Measurements from ENCODE around the gene SCAF8. TPM values are rescaled to one million over a fixed set of nuclear protein-coding genes. Genes with fewer than 3 reads are reported as not detected.
"Not testable (repeated sequence)": the region's sequence is repeated elsewhere in the genome, so short reads cannot be mapped to it uniquely, and the experiment has no call there.

SCAF8 gene
- total RNA-seq, 2 experiments from 2014 or later = 35.7 to 36.6 TPM

DNA sequence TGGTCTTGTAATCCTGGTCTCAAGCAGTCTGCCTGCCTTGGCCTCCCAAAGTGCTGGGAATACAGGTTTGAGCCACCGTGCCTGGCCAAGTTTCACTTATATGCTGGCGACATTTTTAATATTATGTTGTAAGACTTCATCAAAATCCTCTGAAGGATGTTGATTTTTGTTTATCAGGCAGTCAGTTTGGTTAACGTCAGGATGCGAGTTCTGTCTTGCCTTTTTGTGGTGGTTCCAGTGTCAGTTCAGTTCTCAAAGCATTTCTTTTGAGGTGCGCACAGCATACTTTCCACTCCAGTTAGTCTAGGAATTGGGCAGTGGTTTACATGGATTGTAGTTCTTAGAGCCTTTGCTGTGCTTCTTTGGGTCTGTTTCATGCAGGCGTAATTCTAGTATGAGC is 24.9 kb downstream of the SCAF8 start:
- ChIA-PET POLR2A (interaction anchor here (0.7 kb wide), 1 partner anchor 13 kb away, joined by 3 read pairs; no protein-coding TSS in a partner anchor), CTCF (no interaction called here)
- no peak for DNase-seq
- no peak for ATAC-seq
- H3K4me3 Mint-ChIP-seq = no peak overlapping the region
- H3K9me3 Mint-ChIP-seq (ENCODE audit: insufficient read depth) = peaks cover 4% of the 10 kb centered on the region
- no peak overlapping the region for H3K27ac Mint-ChIP-seq
- H3K36me3 Mint-ChIP-seq (ENCODE audit: low read depth) = peaks cover 30% of the 10 kb centered on the region
- H3K27me3 Mint-ChIP-seq (ENCODE audit: low read depth) = no peaks in the 10 kb centered on the region
- H3K4me1 Mint-ChIP-seq (ENCODE audit: low read depth) = peaks cover 12% of the 10 kb centered on the region

DNA sequence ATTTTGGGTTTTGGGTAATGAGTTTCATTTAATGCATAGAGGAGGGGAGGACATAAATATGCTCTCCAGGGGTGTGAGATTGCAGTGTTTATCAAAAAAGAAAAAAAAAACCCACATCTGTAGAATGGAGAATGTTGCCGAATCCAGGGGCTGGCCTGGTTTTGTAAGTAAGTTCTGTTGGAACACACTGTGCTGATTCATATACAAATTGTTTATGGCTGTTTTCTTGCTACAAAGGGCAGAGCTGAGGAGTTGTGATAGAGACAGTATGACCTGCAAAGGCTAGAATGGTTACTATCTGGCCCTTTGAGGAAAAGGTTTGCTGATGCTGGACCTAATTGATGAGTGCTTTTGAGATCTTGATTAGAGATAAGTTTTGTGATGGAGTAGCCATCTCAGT is 30.4 kb downstream of the SCAF8 start:
- H3K9me3 Mint-ChIP-seq (ENCODE audit: insufficient read depth) = peaks cover 4% of the 10 kb centered on the region
- H3K27ac Mint-ChIP-seq = no peak overlapping the region
- ChIA-PET POLR2A (no interaction called here), CTCF (no interaction called here)
- H3K4me3 Mint-ChIP-seq = no peak overlapping the region
- DNase-seq = no peak
- peaks cover under 1% of the 10 kb centered on the region for H3K4me1 Mint-ChIP-seq (ENCODE audit: low read depth)
- ATAC-seq = no peak
- H3K27me3 Mint-ChIP-seq (ENCODE audit: low read depth) = no peaks in the 10 kb centered on the region
- H3K36me3 Mint-ChIP-seq (ENCODE audit: low read depth) = peaks cover 23% of the 10 kb centered on the region

GRCh38 chr6:154765273-154765672 is 32.1 kb downstream of the SCAF8 start:
- Mint-ChIP-seq H3K4me1 (ENCODE audit: low read depth) (peaks cover 2% of the 10 kb centered on the region), H3K4me3 (no peak overlapping the region), H3K9me3 (ENCODE audit: insufficient read depth) (no peaks in the 10 kb centered on the region), H3K36me3 (ENCODE audit: low read depth) (peaks cover 26% of the 10 kb centered on the region), H3K27ac (no peak overlapping the region), H3K27me3 (ENCODE audit: low read depth) (no peaks in the 10 kb centered on the region)
- ATAC-seq (no peak), DNase-seq (no peak)
- ChIA-PET POLR2A (no interaction called here), CTCF (no interaction called here)

DNA sequence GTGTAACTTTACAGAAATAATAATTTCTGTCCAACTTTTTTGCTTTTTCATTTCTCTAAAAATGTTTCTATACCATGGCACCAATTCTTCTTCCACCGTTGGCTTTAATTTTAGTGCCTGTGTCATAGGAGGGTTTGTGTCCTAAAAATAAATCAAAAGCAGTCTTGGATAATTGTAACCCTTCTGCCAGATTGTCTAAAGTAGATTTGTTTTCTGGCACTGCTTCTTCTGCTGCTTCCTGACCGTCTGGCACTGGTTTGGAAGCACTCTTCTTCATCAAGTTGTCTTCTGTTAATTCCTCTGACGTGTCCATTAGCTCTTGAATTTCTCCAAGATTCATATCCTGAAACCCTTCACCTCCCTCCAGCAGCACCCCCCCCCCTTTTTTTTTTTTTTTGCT is 33.1 kb downstream of the SCAF8 start:
- H3K4me3 Mint-ChIP-seq = no peak overlapping the region
- DNase-seq (no peak), ATAC-seq (no peak)
- H3K27me3 Mint-ChIP-seq (ENCODE audit: low read depth) = no peaks in the 10 kb centered on the region
- no peaks in the 10 kb centered on the region for H3K9me3 Mint-ChIP-seq (ENCODE audit: insufficient read depth)
- no peak overlapping the region for H3K27ac Mint-ChIP-seq
- ChIA-PET POLR2A (no interaction called here), CTCF (no interaction called here)
- peaks cover 30% of the 10 kb centered on the region for H3K36me3 Mint-ChIP-seq (ENCODE audit: low read depth)
- H3K4me1 Mint-ChIP-seq (ENCODE audit: low read depth) = peaks cover 2% of the 10 kb centered on the region

DNA sequence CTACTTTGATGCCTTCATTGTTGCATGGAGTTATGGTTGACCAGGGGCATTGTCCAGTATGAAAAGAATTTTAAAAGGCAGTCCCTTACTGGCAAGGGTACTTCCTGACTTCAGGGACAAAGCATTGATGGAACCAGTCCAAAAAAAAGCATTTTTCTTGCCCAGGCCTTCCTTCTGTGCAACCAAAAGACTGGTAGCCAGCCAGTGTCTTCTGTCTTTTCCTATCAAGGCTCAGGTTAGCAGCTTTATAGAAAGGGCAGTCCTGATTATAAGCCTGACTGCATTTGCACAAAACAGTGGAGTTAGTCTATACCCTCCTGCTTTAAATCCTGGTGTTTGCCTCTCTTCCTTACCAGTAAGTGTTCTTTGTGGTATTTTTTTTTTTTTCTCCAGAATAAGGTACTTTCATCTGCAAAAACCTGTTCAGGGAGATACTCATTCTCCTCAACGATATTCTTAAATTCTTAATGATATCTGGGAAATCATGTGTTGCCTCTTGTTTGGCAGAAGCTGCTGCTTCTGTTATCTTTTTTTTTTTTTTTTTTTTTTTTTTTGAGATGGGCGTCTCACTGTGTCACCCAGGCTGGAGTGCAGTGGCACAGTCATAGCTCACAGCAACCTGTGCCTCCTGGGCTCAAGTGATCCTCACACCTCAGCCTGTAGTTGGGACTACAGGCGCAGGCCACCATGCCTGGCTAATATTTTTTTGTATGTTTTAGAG is 33.9 kb downstream of the SCAF8 start:
- CTCF ChIA-PET = no interaction called here
- Mint-ChIP-seq H3K9me3 (ENCODE audit: insufficient read depth) (no peaks in the 10 kb centered on the region), H3K27me3 (ENCODE audit: low read depth) (no peaks in the 10 kb centered on the region), H3K27ac (no peak overlapping the region), H3K4me1 (ENCODE audit: low read depth) (peaks cover 2% of the 10 kb centered on the region), H3K4me3 (no peak overlapping the region), H3K36me3 (ENCODE audit: low read depth) (peaks cover 32% of the 10 kb centered on the region)
- POLR2A ChIA-PET = no interaction called here
- ATAC-seq (no peak), DNase-seq (no peak)

DNA sequence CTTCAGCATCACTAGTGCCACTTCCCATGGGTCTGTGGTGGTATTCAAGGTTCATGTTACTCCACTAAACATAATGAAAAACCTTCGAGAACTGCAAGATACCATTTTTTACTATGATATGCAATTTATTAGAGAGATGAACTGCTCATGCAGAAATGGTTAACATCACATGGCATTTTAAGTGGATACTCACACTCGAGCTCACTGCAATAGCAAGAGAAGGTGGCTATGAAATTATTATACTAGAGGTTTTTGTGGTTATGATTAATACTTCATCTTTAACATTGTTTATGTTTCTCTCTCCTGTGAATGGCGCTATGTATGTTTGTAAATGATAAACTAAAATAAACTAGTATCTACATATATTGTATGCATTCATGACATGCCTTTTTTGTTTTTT is 35.1 kb downstream of the SCAF8 start:
- Mint-ChIP-seq H3K4me1 (ENCODE audit: low read depth) (peaks cover 4% of the 10 kb centered on the region), H3K4me3 (no peak overlapping the region), H3K36me3 (ENCODE audit: low read depth) (peaks cover 29% of the 10 kb centered on the region), H3K9me3 (ENCODE audit: insufficient read depth) (no peaks in the 10 kb centered on the region), H3K27me3 (ENCODE audit: low read depth) (no peaks in the 10 kb centered on the region), H3K27ac (no peak overlapping the region)
- CTCF ChIA-PET = interaction anchor here (1.2 kb wide), 1 partner anchor 16 kb away, joined by 3 read pairs; no protein-coding TSS in a partner anchor
- DNase-seq (no peak), ATAC-seq (no peak)
- POLR2A ChIA-PET = no interaction called here

DNA sequence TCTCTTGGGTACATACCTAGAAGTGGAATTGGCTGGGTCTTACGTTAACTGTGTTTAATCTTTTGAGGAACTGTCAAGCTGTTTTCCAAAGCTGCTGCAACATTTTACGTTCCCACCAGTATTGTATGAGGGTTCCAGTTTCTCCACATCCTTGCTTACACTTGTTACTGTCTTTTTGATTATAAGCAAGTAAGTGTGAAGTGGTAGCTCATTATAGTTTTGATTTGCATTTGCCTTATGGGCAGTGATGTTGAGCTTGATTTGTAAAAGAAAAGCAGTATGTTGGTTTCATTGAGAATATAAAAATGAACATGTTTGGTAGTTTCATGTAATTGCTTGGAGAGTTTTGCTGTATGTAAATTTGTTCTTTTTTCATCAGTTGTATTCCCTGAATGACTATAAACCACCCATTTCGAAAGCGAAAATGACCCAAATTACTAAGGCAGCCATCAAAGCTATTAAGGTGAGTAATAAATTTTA is 40.4 kb downstream of the SCAF8 start:
- H3K27ac Mint-ChIP-seq = no peak overlapping the region
- DNase-seq (no peak), ATAC-seq (no peak)
- POLR2A ChIA-PET = no interaction called here
- H3K9me3 Mint-ChIP-seq (ENCODE audit: insufficient read depth) = no peaks in the 10 kb centered on the region
- H3K36me3 Mint-ChIP-seq (ENCODE audit: low read depth) = peaks cover 39% of the 10 kb centered on the region
- no peaks in the 10 kb centered on the region for H3K27me3 Mint-ChIP-seq (ENCODE audit: low read depth)
- H3K4me1 Mint-ChIP-seq (ENCODE audit: low read depth) = peaks cover 10% of the 10 kb centered on the region
- H3K4me3 Mint-ChIP-seq = no peak overlapping the region
- CTCF ChIA-PET = interaction anchor here (0.8 kb wide), 1 partner anchor 98 kb away, joined by 4 read pairs; no protein-coding TSS in a partner anchor

DNA sequence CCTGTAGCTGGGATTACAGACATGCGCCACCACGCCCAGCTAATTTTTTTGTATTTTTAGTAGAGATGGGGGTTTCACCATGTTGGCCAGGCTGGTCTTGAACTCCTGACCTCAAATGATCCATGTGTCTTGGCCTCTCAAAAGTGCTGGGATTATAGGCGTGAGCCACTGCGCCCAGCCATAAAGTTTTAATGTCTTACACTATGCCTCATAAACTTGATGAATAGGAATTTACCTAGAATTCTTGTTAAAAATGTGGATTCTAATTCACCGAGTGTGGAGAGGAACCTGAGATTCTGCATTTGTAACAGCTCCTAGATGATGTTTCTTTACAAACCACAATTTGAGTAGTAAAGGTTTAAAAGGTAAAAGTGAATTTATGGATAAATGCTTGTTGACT is 45.9 kb downstream of the SCAF8 start:
- H3K9me3 Mint-ChIP-seq (ENCODE audit: insufficient read depth); H3K27ac Mint-ChIP-seq; POLR2A ChIA-PET; H3K4me3 Mint-ChIP-seq; DNase-seq; ATAC-seq; H3K27me3 Mint-ChIP-seq (ENCODE audit: low read depth): not testable (repeated sequence)
- Mint-ChIP-seq H3K36me3 (ENCODE audit: low read depth) (peaks cover 42% of the 10 kb centered on the region), H3K4me1 (ENCODE audit: low read depth) (peaks cover 13% of the 10 kb centered on the region)
- CTCF ChIA-PET = interaction anchor here (1.1 kb wide), 1 partner anchor 103 kb away, joined by 5 read pairs; no protein-coding TSS in a partner anchor

DNA sequence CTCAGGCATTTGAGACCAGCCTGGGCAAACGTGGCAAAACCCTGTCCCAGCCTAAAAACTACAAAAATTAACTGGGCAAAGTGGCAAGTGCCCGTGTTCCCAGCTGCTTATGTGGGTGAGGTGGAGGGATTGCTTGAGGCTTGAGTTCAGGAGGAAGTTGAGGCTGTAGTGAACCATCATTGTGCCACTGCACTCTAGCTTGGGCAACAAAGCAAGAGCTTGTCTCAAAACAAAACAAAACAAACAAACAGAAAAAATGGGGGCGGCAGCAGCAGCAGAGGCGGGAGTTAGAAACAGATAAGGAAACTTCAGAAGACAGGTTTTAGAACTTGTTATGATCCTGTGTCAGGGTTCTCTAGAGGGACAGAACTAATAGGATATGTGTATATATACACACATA is 49.0 kb downstream of the SCAF8 start:
- H3K27ac Mint-ChIP-seq = peak overlapping the region; percentile 5
- no peaks in the 10 kb centered on the region for H3K27me3 Mint-ChIP-seq (ENCODE audit: low read depth)
- CTCF ChIA-PET = interaction anchor here (1.0 kb wide), 1 partner anchor 106 kb away, joined by 3 read pairs; no protein-coding TSS in a partner anchor
- peaks cover 44% of the 10 kb centered on the region for H3K36me3 Mint-ChIP-seq (ENCODE audit: low read depth)
- DNase-seq (no peak), ATAC-seq (no peak)
- POLR2A ChIA-PET = no interaction called here
- no peaks in the 10 kb centered on the region for H3K9me3 Mint-ChIP-seq (ENCODE audit: insufficient read depth)
- no peak overlapping the region for H3K4me3 Mint-ChIP-seq
- H3K4me1 Mint-ChIP-seq (ENCODE audit: low read depth) = peaks cover 13% of the 10 kb centered on the region

- ChIA-PET POLR2A (no interaction called here), CTCF (interaction anchor here (2.0 kb wide), 1 partner anchor 107 kb away, joined by 7 read pairs; no protein-coding TSS in a partner anchor)
- Mint-ChIP-seq H3K4me1 (ENCODE audit: low read depth) (peaks cover 13% of the 10 kb centered on the region), H3K9me3 (ENCODE audit: insufficient read depth) (no peaks in the 10 kb centered on the region), H3K36me3 (ENCODE audit: low read depth) (peaks cover 45% of the 10 kb centered on the region), H3K27ac (no peak overlapping the region), H3K27me3 (ENCODE audit: low read depth) (no peaks in the 10 kb centered on the region), H3K4me3 (no peak overlapping the region)
- no peak for DNase-seq
- ATAC-seq = no peak
Observed at GRCh38 chr6:154783229-154783628, 50.0 kb downstream of the SCAF8 start.

DNA sequence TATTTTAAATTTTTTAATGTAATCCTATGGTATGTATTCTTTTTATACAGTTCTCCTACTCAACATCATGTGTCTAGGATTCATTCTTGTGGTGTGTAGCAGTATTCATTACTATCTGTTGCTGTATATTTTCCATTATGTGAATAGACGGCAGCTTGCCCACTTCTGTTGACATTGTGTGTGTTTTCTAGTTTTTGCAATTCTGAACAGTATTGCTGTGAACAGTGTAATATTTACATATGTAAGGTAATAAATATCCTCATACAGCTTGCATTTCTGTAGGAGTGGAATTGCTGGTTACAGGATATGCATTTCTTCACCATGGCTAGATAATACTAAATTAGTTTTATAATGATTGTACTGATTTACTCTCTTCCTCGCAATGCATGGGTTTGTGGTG is 51.9 kb downstream of the SCAF8 start:
- H3K27ac Mint-ChIP-seq = no peak overlapping the region
- H3K36me3 Mint-ChIP-seq (ENCODE audit: low read depth) = peaks cover 43% of the 10 kb centered on the region
- H3K27me3 Mint-ChIP-seq (ENCODE audit: low read depth) = no peaks in the 10 kb centered on the region
- ATAC-seq = no peak
- POLR2A ChIA-PET = no interaction called here
- no peak overlapping the region for H3K4me3 Mint-ChIP-seq
- no peak for DNase-seq
- no peaks in the 10 kb centered on the region for H3K9me3 Mint-ChIP-seq (ENCODE audit: insufficient read depth)
- CTCF ChIA-PET = interaction anchor here (1.2 to 2.0 kb wide), 2 partner anchors 17 to 109 kb away, joined by 3 to 7 read pairs; no protein-coding TSS in a partner anchor
- peaks cover 13% of the 10 kb centered on the region for H3K4me1 Mint-ChIP-seq (ENCODE audit: low read depth)

DNA sequence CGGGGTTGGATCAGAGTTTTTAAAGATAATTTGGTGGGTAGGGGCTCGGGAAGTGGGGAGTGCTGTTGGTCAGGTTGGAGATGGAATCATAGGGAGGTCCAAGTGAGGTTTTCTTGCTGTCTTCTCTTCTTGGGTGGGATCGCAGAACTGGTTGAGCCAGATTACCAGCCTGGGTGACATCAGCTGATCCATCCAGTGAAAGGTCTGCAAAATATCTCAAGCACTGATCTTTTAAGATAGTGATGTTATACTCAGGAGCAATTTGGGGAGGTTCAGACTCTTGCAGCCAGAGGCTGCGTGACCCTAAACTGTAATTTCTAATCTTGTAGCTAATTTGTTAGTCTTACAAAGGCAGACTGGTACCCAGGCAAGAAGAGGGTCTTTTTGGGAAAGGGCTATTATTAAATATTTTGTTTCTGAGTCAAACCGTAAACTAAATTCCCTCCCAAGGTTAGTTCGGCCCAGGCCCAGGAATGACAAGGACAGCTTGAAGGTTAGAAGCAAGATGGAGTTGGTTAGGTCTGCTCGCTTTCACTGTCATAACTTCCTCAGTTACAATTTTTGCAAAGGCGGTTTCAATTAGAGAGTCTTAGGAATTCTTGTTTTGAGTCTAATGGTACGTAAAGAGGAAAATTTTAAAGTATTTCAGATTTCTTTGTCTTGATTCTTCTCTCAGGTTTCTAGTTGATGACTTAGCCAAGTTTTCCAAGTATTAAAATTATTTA is 53.1 kb downstream of the SCAF8 start:
- no peak for ATAC-seq
- ChIA-PET POLR2A (no interaction called here), CTCF (no interaction called here)
- H3K4me1 Mint-ChIP-seq (ENCODE audit: low read depth) = peaks cover 10% of the 10 kb centered on the region
- H3K9me3 Mint-ChIP-seq (ENCODE audit: insufficient read depth) = no peaks in the 10 kb centered on the region
- no peak overlapping the region for H3K27ac Mint-ChIP-seq
- H3K27me3 Mint-ChIP-seq (ENCODE audit: low read depth) = no peaks in the 10 kb centered on the region
- no peak overlapping the region for H3K4me3 Mint-ChIP-seq
- no peak for DNase-seq
- peaks cover 35% of the 10 kb centered on the region for H3K36me3 Mint-ChIP-seq (ENCODE audit: low read depth)

Measured in activated CD8-positive, alpha-beta T cell treated with anti-CD3 and anti-CD28 coated beads, Interleukin-2, amount 10 ng/mL, durations not matched to agents 7 days and 5 days (primary cell).